NCI-H2196 treated with DMSO at 0.1 percent for 48 hours (cell line): ENCODE results near the gene PTCD3.
A peak's percentile ranks its signal among the peaks of the same experiment; 100 is the strongest.

Experiments
- DNase-seq: peaks from one replicate; lab custom pipeline; 2025; ENCODE audit not compliant: unreplicated experiment; lab: John Stamatoyannopoulos, UW

Gene PTCD3

GRCh38 chr2:86105969-86106945 lies at the start of gene PTCD3:
TSS of gene PTCD3 (plus strand) at chr2:86106235. CDS start at chr2:86106248, 13 bp downstream.
- DNase-seq = peak; percentile 73

GRCh38 chr2:86056590-86057331 lies 49.3 kb upstream of the PTCD3 start:
- DNase-seq = no peak

GRCh38 chr2:86062043-86062442 lies 44.0 kb upstream of the PTCD3 start:
- DNase-seq = no peak

GRCh38 chr2:86064006-86064405 lies 42.0 kb upstream of the PTCD3 start:
- no peak for DNase-seq

GRCh38 chr2:86065512-86065911 lies 40.5 kb upstream of the PTCD3 start:
- no peak for DNase-seq

GRCh38 chr2:86066007-86066578 lies 39.9 kb upstream of the PTCD3 start:
- DNase-seq = no peak

GRCh38 chr2:86066915-86067314 lies 39.1 kb upstream of the PTCD3 start:
- no peak for DNase-seq

GRCh38 chr2:86068136-86068588 lies 37.9 kb upstream of the PTCD3 start:
- DNase-seq = peak; percentile 22

GRCh38 chr2:86068648-86069047 lies 37.4 kb upstream of the PTCD3 start:
- DNase-seq = no peak

- no peak for DNase-seq
These were observed 36.8 kb upstream of the PTCD3 start for GRCh38 chr2:86069091-86069685.

GRCh38 chr2:86069783-86070339 lies 36.2 kb upstream of the PTCD3 start:
- DNase-seq = no peak

GRCh38 chr2:86070868-86071267 lies 35.2 kb upstream of the PTCD3 start:
- no peak for DNase-seq

GRCh38 chr2:86072271-86072858 lies 33.7 kb upstream of the PTCD3 start:
- peak; percentile 84 for DNase-seq

- DNase-seq = no peak
These were observed 32.8 kb upstream of the PTCD3 start for GRCh38 chr2:86073225-86073624.

GRCh38 chr2:86074256-86074655 lies 31.8 kb upstream of the PTCD3 start:
- DNase-seq = no peak

- no peak for DNase-seq
These were observed 31.2 kb upstream of the PTCD3 start for GRCh38 chr2:86074811-86075210.

- no peak for DNase-seq
These were observed 30.1 kb upstream of the PTCD3 start for GRCh38 chr2:86075886-86076285.

GRCh38 chr2:86078774-86079545 lies 27.1 kb upstream of the PTCD3 start:
- DNase-seq = no peak

- peak; percentile 10 for DNase-seq
These were observed 25.8 kb upstream of the PTCD3 start for GRCh38 chr2:86079981-86080911.
